MM.1S (cell line): ENCODE results near the gene TGOLN2.

ENCODE experiments used
- DNase-seq: peaks from one replicate; pipeline ENCODE4 v3.0.0-alpha.2; 2015
- H2AFZ ChIP-seq: fragments of 300-600 bp; sonication (generic); 2 replicates; pipeline ENCODE4 v1.6.0; 2016; ENCODE audit warnings: antibody characterized with exemption, low read length
- H3F3A ChIP-seq: fragments of 300-600 bp; sonication (generic); 2 replicates; pipeline ENCODE4 v1.6.1; 2016; ENCODE audit warnings: mild to moderate bottlenecking, antibody characterized with exemption, low read length, moderate library complexity, mixed read lengths; ENCODE audit not compliant: insufficient read depth
- H3K27ac ChIP-seq: fragments of 300-600 bp; sonication (generic); 2 replicates; pipeline ENCODE4 v1.5.1; 2016; ENCODE audit warnings: mild to moderate bottlenecking, low read length
- H3K27me3 ChIP-seq: fragments of 300-600 bp; sonication (generic); replicated peaks from 2 replicates; pipeline ENCODE4 v1.6.0; 2016; ENCODE audit warnings: low read length; ENCODE audit not compliant: insufficient read depth
- H3K36me3 ChIP-seq: fragments of 300-600 bp; sonication (generic); replicated peaks from 2 replicates; pipeline ENCODE4 v1.6.1; 2016; ENCODE audit warnings: mild to moderate bottlenecking, low read length, mixed read lengths; ENCODE audit not compliant: insufficient read depth
- H3K4me1 ChIP-seq: fragments of 300-600 bp; sonication (generic); 2 replicates; pipeline ENCODE4 v1.6.1; 2016; ENCODE audit warnings: low read length, mixed read lengths
- H3K4me2 ChIP-seq: fragments of 300-600 bp; sonication (generic); 2 replicates; pipeline ENCODE4 v1.6.0; 2016; ENCODE audit warnings: low read depth, low read length
- H3K4me3 ChIP-seq: fragments of 300-600 bp; sonication (generic); 2 replicates; pipeline ENCODE4 v1.5.1; 2016; ENCODE audit warnings: low read length, mixed read lengths
- H3K79me2 ChIP-seq: fragments of 300-600 bp; sonication (generic); 2 replicates; pipeline ENCODE4 v1.6.1; 2016; ENCODE audit warnings: mixed run types, low read length, mixed read lengths
- H3K9ac ChIP-seq: fragments of 300-600 bp; sonication (generic); 2 replicates; pipeline ENCODE4 v1.6.1; 2016; ENCODE audit warnings: low read length, mixed read lengths
- H3K9me2 ChIP-seq: fragments of 300-600 bp; sonication (generic); replicated peaks from 2 replicates; pipeline ENCODE4 v1.6.1; 2016; ENCODE audit warnings: mild to moderate bottlenecking, low read length, mixed read lengths; ENCODE audit not compliant: insufficient read depth
- H3K9me3 ChIP-seq: fragments of 300-600 bp; sonication (generic); replicated peaks from 2 replicates; pipeline ENCODE4 v1.6.1; 2016; ENCODE audit warnings: mild to moderate bottlenecking, low read length, mixed read lengths; ENCODE audit not compliant: insufficient read depth
- H4K20me1 ChIP-seq: fragments of 300-600 bp; sonication (generic); 2 replicates; pipeline ENCODE4 v1.6.1; 2016; ENCODE audit warnings: mild to moderate bottlenecking, low read length, moderate library complexity, mixed read lengths; ENCODE audit not compliant: insufficient read depth
- CTCF ChIP-seq: fragments of 300-600 bp; sonication (generic); IDR thresholded peaks from 2 replicates; pipeline ENCODE4 v1.5.1; 2016; ENCODE audit warnings: antibody characterized with exemption, low read length, mixed read lengths
- EZH2 ChIP-seq: fragments of 300-600 bp; sonication (generic); optimal IDR thresholded peaks from 2 replicates; pipeline ENCODE3; 2017; ENCODE audit warnings: low read depth, mild to moderate bottlenecking, antibody characterized with exemption, low read length, mixed read lengths
- EZH2phosphoT487 ChIP-seq: fragments of 300-600 bp; sonication (generic); IDR thresholded peaks from 2 replicates; pipeline ENCODE4 v1.6.1; 2018; ENCODE audit warnings: antibody characterized with exemption, low read length

Gene TGOLN2

DNA sequence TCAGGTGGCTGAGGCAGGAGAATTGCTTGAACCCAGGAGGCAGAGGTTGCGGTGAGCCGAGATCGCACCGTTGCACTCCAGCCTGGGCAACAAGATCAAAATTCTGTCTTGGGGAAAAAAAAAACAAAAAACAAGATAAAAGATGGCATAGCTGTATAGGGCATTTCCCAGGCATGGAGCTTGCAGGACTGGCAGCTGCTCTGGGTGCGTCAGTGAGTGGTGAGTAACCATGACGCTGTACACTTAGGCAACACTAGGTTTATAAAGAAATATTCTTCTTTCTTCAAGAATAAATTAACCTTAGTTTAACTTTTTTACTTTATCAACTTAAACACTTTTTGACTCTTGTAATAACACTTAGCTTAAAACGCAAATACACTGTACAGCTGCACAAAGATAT lies 15.4 kb downstream of the TGOLN2 start:
- Histone ChIP-seq H2AFZ (no peak overlapping the region), H3K79me2 (0 out of 2 replicates have a peak, but pooled peaks cover 4% of the 10 kb centered on the region), H3K4me2 (no peak overlapping the region), H4K20me1 (no peaks in the 10 kb centered on the region), H3K36me3 (0 out of 2 replicates have a peak, but pooled peaks cover 4% of the 10 kb centered on the region), H3K4me1 (peaks cover 28% of the 10 kb centered on the region), H3K9me2 (no peaks in the 10 kb centered on the region), H3K27me3 (no peaks in the 10 kb centered on the region), H3K27ac (no peak overlapping the region), H3F3A (peaks cover 25% of the 10 kb centered on the region), H3K9ac (no peak overlapping the region), H3K9me3 (no peaks in the 10 kb centered on the region), H3K4me3 (no peak overlapping the region)
- no peak for DNase-seq
- TF ChIP-seq EZH2, result no peak
- no peak for TF ChIP-seq CTCF
- no peak for TF ChIP-seq EZH2phosphoT487

DNA sequence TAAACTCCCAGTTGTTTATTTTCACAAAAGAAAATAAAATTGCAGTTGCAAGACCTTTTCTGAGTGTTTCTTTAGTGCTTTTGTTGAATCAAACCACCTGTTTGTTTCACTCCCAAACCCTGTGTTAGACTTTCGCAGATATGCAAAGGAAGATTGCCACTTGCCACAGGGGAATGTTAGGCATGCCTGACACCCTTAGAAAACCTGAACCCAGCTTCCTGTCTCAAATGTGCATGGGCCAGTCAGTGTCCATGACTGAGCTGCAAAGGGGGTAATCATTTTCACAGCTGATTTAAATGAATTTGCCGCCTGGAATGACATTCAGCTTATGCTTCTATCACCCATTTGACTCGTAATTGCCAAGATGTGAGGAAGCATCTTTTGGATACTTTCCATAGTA lies 17.5 kb downstream of the TGOLN2 start:
- H3K9me3 ChIP-seq, result no peaks in the 10 kb centered on the region
- H3K4me3 ChIP-seq, result peak overlapping the region; percentile 58
- H3K79me2 ChIP-seq, result no peaks in the 10 kb centered on the region
- H2AFZ ChIP-seq, result no peak overlapping the region
- H3K4me1 ChIP-seq, result peaks cover 28% of the 10 kb centered on the region
- no peaks in the 10 kb centered on the region for H4K20me1 ChIP-seq
- DNase-seq, result peak; percentile 75
- no peaks in the 10 kb centered on the region for H3K36me3 ChIP-seq
- TF ChIP-seq EZH2phosphoT487 (no peak), CTCF (no peak), EZH2 (no peak)
- H3K9me2 ChIP-seq, result no peaks in the 10 kb centered on the region
- H3K27me3 ChIP-seq, result no peaks in the 10 kb centered on the region
- peak overlapping the region; percentile 95 for H3K27ac ChIP-seq
- peak overlapping the region; percentile 99 for H3K4me2 ChIP-seq
- peaks cover 25% of the 10 kb centered on the region for H3F3A ChIP-seq
- H3K9ac ChIP-seq, result peak overlapping the region; percentile 66; the same call in 1 of the 2 replicates

DNA sequence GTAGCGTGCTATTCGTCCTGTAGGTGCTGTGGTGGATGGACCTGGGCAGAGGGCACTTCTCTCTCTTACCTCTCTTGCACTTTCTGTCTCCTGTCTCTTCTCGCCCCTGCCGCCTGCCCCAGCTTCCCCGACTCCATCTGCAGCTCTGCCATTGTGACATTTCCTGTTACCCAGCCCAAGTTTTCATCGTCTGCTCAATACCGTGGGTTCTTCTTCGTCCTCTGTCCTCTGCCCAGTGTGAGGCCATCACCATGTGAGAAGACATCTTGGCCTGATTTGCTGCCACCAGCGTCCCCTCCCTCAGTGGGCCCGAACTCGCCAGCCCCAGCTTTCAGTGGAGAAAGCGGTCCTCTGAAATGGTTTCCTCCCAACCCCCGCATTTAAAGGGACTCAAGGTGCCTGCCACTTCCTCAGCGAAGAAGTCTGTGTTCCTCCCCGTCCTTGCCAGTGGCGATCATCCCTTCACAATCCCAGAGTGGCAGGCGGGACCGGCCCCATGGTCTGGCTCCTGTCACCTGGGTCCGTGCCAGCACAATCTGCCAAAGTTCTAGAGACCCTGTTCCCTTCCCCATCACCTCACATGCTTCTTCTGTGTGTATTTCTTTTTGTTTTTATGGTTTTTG lies 18.0 kb downstream of the TGOLN2 start:
- peak overlapping the region; percentile 99 for H3K4me2 ChIP-seq

More for the DNA sequence above, 18.0 kb downstream of the TGOLN2 start:
- no peaks in the 10 kb centered on the region for H3K9me2 ChIP-seq
- H3K9ac ChIP-seq, result peak overlapping the region; percentile 66
- peaks cover 28% of the 10 kb centered on the region for H3K4me1 ChIP-seq
- no peaks in the 10 kb centered on the region for H3K9me3 ChIP-seq
- no peaks in the 10 kb centered on the region for H3K27me3 ChIP-seq
- H3K27ac ChIP-seq, result peak overlapping the region; percentile 95
- H3K79me2 ChIP-seq, result no peaks in the 10 kb centered on the region
- H4K20me1 ChIP-seq, result no peaks in the 10 kb centered on the region
- H3K4me3 ChIP-seq, result peak overlapping the region; percentile 58
- peaks cover 25% of the 10 kb centered on the region for H3F3A ChIP-seq
- H3K36me3 ChIP-seq, result no peaks in the 10 kb centered on the region
- DNase-seq, result peak; percentile 40
- peak overlapping the region; percentile 54 for H2AFZ ChIP-seq
- TF ChIP-seq CTCF, result no peak
- TF ChIP-seq EZH2, result no peak
- TF ChIP-seq EZH2phosphoT487, result no peak
